ENCODE measurements around the gene RHCE. TPM values are rescaled to one million over a fixed set of nuclear protein-coding genes. Genes with fewer than 3 reads are reported as not detected.
A peak's percentile ranks its signal among the peaks of the same experiment; 100 is the strongest.
"Not testable (repeated sequence)": the region's sequence is repeated elsewhere in the genome, so short reads cannot be mapped to it uniquely, and the experiment has no call there.

The RHCE gene
- total RNA-seq, 1 experiment from 2014 or later = 0.92 TPM

DNA sequence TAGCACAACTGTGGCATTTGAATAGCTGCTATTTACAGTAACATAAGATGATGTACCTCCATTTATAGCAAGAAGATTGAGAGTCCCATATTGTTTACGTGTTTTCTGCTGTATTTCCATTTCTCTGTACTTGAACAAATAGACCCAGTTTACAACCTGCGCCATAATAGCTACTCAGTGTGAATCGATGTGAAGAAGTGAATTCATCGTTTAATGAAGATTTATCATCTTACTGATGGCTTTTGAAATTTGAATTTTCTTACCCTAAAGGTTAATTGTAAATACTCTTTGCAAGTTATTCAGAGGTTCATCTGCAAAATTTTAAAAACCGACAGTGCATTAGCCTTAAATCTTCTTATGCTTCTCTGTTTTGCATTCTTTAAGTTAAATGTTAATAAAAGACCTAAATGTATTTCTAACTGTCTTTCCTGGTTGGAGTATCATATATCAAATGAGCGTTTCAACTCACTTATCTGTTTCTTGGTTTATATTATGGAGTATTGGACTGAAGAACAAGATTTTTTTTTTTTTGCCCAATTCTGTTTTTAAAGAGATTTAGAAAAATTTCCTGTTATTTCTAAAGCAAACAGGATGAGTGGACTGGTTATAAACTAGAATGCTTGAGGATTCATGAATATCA, 12.2 kb upstream of the RHCE start:
- DNase-seq (ENCODE audit: low read depth) = no peak

DNA sequence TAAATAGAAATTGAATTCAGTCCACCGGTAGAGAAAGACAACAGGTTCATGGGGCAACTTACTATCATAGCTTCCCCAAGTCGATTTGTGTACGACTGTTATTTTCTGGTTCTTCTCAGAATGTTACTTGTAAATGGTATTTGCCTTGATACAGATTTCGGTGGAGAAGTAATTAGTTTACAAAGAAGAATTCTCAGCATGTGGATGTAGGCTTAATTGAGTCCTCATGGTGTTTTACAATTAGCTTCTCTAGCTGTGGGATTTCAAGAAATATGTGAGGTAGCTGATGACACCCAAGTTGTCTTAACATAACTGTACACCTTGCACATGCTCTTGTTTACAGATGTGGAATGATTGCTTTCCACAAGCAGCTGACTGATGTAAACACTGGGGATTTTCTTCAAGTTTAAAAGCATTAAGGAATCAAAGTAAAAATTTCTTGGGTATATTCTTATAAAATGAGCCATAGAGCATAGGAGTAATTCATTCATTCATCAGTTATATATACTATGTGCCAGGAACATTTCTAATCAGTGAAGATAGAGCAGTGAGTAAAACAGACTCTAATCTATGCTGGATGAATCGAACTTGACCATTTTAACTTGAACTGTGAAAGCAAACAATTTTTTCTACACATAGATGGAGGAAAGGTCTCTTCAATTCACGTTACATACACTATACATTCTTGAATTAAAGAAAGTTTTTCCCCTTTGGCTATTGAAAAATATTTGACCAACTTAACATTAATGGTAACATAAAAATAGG, 11.5 kb upstream of the RHCE start:
- no peak for DNase-seq (ENCODE audit: low read depth)

DNA sequence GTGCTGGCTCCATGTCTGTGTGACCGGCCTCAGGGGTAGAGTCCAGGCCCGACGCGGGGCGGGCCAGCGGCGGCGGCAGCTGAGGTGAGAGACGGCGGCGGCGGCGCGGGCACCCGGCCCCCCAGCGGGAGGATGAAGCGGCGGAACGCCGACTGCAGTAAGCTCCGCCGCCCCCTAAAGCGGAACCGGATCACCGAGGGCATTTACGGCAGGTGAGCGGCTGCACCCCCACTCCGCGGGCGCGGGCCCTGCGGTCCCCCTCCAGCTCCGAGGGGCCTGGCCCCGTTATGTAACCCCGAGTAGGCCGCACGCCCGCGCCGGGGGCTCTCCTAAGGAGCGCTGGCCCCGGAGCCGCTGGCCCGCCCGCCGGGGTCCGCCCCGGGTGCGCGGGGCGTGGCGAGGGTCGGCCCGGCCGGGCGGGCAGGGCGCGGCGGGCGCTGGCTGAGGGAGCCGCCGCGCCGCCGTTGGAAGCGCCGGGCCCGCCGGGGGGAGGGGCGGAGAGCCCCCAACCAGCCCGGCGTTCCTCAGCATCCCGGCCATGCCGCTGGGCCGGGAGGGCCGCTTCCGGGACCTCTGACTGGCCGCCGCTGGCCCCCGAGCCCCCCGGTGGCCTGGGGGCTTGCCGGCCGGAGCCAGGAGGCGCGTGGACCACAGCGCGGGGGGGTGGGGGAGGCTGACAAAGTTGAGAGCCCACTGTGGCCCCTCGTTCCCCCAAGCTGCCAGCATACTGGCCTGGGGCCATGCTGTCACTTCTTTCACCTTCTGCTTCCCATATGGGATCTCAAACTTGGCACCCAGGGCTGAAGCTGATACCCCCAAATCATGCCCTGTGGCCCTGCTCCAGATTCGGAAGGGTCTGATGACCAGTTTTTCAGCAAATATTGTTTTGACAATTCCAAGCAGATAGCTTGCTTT, 10.6 kb upstream of the RHCE start:
- no peak for DNase-seq (ENCODE audit: low read depth)

DNA sequence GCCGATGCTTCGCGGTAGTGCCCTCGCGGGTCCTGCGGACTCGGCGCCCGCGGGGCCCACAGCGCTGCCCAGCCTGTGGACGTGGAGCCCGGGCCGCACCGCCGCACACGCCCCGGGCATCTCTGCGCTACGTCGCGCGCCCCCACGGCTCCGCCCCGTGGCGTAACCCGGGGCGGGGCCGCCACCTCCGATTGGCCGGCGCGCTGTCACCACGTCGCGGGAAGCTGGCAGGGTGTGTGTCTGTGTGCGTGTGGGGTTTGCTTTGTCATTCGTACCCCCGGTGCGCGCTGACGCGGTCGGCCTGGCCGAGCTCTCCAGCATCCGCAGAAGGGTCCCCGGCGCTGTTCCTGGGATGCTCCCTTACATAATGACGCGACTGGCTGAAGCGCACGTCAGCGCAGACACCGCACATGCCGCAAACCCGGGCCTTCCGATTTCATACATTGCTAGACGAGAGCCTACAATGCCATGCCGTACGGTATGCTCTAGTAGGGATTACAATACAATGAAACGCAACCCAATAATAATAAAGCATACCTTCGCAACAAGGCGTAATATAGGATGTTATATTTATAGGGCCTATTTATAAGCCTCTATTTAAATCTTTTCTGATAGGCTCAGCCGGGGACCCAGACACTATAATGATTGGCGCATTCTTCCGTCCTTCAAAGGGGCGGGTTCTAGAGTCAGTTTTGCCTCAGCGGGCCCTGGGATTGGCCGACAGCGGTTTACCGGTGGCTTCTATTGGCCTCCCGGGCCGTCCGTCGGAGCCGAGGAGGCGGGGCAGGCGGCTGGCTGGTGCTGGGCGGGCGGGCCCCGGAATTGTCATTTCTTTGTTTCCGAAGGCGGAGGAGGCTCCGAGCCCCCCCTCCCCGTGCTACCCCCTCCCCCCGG, 9.7 kb upstream of the RHCE start, which contains the start of gene MACO1:
Gene MACO1, plus strand, starts transcription at position 825 of the 894 bp plus-strand sequence. CDS start 202 bp downstream, outside the sequence.
- peak; percentile 94 for DNase-seq (ENCODE audit: low read depth)

DNA sequence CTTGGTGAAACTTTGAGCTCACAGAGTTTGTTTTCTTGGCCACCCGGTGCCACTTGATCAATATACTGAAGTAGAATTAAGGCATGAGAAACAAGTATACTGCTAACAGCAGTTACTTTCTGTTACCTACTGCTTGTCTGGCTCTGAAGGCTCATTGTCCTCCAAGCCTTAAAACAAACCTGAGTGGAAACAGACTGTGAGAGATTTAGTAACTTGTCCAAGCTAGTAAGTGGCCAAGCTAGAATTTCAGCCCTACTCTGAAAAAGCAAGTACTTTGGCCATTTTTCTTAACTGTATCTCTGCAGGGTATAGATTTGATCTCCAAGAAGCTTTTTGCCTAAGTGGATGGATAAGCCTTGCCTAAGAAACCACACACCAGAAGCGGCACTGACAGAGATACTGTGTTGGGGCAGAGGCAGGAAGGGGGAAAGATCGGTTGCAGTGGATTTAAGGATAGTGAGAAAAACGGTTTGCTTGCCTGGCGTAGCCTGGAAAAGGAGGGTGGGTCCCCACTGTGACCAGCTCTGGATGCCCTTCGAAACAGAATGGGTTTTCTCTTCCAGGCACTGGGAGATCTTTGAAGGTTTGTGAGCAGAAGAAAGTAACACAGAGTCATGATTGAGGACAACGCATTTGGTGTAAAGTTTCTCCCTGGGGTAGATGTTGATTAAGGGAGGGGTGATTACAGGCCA, 8.0 kb upstream of the RHCE start:
- no peak for DNase-seq (ENCODE audit: low read depth)

DNA sequence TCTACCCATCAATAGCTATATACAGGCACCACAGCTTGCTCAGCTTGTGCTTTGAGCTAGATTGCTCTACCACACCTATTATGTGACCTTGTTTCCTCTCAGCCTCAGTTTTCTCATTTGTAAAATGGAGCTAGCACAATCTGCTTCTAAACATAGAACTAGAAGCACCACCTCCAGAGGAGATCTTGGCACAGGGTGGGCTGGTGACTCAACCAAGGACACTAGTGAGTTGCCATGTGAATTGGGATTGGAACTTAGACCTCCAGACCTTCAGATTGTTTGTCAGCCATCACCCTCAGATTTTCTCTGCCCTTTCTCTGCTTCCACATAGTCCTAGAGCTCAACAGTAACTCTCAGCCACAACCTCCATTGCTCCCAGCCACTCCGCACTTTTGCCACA, 7.1 kb upstream of the RHCE start:
- DNase-seq (ENCODE audit: low read depth) = no peak

DNA sequence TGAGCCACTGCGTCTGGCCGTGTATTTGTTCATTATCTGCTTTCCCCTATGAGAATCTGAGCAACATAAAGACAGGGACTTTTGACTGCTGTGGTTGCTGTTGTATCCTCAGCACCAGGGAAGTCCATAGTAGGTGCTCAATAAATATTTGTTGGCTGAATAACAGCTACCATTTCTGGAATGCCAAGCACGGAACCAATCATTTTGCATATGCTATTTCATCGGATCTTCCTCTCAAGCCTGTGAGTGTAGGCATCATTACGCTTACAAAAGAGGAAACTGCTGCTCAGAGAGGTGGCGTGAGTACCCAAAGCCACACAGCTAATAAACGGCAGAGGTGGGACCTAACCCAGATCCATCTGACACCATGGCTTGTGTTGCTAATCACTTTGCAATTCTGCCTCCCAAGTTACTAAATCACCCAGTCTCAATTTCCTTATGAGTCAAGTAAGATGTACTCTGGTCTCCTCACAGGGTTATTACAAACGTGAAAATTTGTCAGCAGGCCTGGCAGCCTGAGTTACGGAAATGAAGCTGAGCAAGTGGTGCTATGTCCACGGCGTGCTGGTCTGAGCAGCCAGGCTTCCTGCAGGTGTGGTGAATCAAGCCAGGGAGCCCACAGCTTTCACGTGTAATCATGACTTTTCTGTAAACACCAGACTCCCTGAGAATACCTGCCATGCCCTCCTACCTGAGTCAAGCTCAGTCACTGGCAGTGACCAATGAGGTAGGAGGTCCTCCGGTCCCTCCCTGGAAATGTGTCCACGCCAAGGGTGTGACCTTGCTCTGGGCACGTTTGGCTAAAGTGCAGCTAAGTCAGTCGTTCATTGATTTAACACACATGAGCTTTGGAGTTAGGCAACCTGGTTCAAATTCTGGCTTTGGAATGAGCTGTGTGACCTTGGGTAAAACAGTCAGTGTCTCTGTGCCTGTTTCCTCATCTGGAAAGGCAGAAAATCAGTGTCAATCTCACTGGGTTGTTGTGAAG, 4.8 kb upstream of the RHCE start:
- DNase-seq (ENCODE audit: low read depth) = no peak

DNA sequence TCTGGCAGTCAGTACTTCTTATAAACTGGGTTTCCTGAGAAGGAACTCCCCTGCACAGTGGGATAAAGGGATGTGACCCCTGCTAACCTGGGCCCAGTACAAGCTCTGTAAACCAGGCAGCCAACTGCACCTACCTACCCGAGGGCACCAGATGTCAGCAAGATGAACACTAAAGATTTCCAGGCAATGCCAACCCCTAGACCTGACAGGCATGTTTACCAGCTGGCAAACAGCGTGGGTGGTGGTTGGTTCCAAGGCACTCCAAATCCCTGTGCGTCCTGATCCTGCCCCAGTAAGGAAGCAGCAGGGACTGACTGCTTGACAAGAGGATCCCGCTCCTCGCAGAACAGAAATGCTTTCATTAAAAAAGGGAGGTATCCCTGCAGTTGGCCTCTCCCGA, 2.6 kb upstream of the RHCE start:
- not testable (repeated sequence) for DNase-seq (ENCODE audit: low read depth)

DNA sequence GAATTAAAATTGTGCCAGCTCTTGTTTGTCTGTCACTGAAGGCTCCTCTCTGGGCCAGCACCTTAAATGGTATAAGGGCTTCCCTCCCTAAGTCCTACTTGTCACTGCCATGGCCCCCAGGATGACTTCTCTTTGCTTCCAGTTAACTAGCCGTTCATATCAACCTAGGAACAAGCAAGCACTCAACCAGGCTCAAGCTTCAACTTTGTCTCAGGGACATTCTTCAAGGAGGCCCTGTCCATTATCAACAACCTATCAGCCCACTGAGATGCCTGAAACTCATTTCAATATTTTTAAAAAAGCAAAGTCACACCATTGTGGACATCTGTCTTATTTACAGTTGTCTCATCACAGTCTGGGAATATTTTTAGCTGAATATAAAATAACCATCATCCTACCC, 1.3 kb downstream of the RHCE start:
- DNase-seq (ENCODE audit: low read depth) = not testable (repeated sequence)

DNA sequence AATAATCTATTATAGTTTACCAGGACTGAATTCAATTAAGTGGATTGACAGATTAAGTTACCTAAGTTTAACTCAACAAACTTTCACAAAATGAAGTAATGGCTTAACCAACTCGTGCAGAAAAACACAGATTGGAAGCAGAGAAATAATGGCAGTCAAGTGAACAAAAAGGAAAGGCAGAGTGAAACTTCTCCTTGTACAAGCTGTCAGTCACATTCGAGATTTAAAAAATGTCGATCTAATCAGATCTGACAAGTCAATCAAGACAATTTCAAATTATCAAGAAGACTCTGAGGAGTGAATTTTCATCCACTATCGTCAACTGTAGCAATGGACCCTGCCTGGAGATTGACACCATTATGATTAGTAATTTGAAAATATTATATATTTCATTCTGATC, 3.3 kb downstream of the RHCE start:
- DNase-seq (ENCODE audit: low read depth) = not testable (repeated sequence)

DNA sequence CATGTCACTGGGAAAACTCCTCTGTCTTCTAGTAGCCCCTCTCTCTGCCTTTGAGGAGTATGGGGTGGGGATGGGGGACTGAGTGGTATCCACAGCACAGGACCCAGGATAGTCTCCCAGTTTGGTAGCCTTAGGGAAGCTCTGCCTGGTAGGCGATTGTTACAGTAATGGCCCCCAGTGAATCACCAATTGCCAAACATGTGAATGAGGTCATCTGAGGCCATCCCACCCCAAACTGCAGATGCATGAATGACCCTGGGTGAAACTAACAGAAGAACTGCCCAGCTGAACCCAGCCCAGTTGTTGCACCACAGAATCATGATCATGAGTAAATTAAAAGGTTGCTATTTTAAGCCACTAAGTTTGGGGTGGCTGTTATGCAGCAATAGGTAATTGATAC, 6.0 kb downstream of the RHCE start:
- not testable (repeated sequence) for DNase-seq (ENCODE audit: low read depth)

DNA sequence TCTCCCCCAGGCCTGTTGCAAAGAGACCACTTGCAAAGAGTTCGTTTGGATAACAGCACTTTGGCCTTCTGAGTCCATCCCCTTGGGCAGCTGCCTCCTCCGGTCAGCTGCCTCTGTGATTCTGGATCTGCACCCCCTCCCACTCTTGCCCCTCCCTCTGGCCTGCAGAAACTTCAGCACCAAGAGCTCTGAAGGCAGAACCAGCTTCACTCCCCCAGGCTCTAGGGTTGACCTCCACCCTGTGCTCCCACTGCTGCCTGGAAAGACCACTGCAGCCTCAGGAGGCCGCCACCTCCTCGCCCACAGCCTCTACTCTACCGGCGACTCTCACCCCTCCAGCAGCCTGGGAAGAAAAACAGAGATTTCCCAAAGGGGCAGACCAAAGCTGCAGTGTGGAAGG, 6.5 kb downstream of the RHCE start:
- DNase-seq (ENCODE audit: low read depth) = not testable (repeated sequence)

DNA sequence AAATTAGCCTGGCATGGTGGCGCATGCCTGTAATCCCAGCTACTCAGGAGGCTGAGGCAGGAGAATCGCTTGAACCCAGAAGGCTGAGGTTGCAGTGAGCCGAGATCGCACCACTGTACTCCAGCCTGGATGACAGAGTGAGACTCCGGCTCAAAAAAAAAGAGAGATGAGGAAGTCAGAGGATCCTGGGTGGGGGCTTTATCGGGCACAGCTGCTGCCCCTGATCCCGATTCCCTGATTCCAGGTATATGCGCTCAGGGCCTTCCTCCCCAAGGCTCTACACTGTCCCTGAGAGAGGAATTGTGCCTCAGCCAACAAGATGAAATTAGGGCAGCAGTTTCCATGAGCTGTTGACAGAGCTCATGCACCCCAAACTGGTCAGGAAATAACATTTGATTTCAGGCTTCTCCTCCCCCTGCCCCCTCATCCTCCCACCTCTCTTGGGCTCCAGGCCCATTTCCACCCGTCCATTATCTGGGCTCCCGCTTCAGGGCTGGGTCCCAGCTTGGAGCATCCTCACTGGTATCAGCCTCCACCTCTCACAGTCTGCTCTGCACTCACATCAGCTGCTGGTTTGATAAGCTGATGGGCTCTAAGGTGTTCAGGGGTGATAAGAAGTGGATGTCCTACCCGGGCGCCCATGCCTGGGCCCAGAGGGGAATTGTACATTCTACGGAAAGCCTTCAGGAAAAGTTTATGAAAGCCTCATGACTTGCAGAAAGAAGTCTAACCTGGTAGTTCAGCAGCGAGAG, 7.6 kb downstream of the RHCE start:
- DNase-seq (ENCODE audit: low read depth) = not testable (repeated sequence)

DNA sequence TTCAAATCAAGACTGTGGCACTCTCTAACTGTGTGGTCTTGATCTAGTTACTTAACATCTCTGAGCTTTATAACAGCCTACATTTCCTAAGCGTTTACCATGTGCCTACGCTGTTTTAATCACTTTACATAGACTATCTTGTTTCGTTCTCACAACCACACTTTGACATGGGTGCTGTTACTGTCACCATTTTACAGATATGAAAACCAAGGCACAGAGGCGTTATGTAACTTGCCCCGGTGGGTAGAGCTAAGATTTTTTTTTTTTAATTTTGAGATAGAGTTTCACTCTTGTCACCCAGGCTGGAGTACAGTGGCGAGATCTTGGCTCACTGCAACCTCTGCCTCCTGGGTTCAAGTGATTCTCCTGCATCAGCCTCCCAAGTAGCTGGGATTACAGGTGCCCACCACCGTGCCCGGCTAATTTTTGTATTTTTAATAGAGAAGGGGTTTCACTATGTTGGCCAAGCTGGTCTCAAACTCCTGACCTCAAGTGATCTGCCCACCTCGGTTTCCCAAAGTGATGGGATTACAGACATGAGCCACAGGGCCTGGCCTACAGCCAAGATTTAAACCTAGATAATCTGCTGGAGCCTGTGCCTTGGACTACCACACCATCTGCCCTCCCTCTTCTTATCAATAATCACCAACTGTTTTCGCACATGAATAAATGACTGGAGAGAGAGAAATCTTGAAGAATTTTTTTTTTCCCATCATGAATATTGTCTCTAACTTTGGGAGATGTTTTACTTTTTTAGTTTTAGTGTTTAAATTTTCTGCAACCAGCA, 10.8 kb downstream of the RHCE start:
- DNase-seq (ENCODE audit: low read depth) = not testable (repeated sequence)

DNA sequence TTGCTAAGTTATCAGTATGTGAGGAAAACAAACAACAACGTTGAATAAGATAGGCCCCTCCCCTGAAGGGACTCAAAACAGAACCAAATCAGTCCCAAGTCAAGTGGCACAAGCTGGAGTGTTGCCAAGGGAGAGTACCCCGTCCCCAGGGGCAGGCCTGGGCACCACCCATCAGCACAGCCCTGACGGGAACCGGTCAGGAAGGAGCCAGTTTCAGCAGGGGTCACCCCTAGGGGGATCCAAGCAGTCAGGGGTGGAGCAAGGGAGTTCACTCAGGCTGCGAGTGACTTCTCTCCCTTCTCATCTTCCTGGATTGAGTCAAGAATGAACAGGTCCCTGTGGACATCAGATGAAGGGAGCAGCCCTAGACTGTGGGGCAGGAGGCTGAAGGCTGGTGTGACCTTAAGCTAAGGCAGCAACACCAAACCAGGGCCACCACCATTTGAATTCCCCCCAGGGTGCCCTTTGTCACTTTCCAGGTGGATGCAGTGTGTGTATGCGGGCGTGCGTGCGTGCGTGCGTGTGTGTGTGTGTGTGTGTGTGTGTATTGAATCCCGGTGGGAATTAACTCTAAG, 14.8 kb downstream of the RHCE start:
- not testable (repeated sequence) for DNase-seq (ENCODE audit: low read depth)

DNA sequence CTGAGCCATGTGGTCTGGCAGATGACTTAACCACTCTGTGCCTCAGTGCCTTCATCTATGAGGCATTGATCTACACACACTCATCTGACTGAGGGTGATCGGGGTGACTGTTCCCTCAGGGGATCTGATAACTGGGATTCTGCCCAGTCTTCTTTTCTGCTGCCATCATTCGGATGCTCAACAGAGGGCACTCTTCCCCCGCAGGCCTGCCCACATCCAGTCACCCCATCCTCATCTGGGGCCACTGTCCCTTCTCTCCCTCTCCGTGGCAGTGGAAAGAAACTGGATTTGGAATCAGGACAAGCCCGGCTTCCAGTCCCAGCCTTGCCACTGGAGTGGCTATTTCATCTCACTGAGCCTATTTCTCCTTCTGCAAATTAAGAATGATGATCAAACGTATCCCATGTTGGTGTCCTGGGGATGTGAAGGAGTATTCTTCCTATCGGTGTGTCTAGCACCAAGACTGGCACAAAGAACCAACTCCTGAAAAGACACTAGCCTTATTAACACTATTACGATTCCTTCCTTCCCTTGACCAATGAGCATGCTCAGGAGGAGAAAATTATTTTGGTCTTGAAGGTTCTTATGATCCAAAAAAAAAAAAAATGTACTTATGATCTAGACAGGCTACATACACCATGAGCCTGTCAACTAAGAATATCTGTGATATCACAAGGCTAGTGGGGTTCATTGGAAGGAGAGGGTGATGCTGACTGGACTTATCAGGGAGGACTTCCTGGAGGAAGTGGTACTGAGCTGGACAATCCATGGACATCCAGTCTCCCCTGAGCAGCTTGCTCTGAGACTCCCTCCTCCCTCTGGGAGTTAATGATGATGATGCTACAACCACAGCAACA, 17.4 kb downstream of the RHCE start:
- DNase-seq (ENCODE audit: low read depth) = not testable (repeated sequence)

All from LHCN-M2 (cell line).